ENCODE measurements around the gene TRAF3IP1. TPM values are rescaled to one million over a fixed set of nuclear protein-coding genes. Genes with fewer than 3 reads are reported as not detected.
A peak's percentile ranks its signal among the peaks of the same experiment; 100 is the strongest.

Gene TRAF3IP1
- total and polyA plus RNA-seq, 2 of the 13 experiments (the other 11 are each of a cell fraction or from before 2014, with no cell fraction given), result 4.1 to 12.9 TPM

GRCh38 chr2:238285653-238286082 lies 34.6 kb upstream of the TRAF3IP1 start (continued):
- TF ChIP-seq BCL3 (CRISPR knock-in tag; IDR thresholded peaks at IDR 0.05), result peak; percentile 59; the same call in 1 of the 2 replicates
- TF ChIP-seq MLXIP (CRISPR knock-in tag; IDR thresholded peaks at IDR 0.05; ENCODE audit: borderline replicate concordance), result no peak
- no peak for TF ChIP-seq IKZF1 (IDR thresholded peaks at IDR 0.05)
- no peak for TF ChIP-seq ZNF776 (CRISPR knock-in tag; IDR thresholded peaks at IDR 0.05)
- no peak for TF ChIP-seq SOX6 (IDR thresholded peaks at IDR 0.05)
- peak; percentile 88 for TF ChIP-seq SOX6 (CRISPR knock-in tag; IDR thresholded peaks at IDR 0.05)
- no peak for TF ChIP-seq ZNF788 (CRISPR knock-in tag; IDR thresholded peaks at IDR 0.05; ENCODE audit: borderline replicate concordance)
- no peak for TF ChIP-seq ZNF383 (CRISPR knock-in tag; IDR thresholded peaks at IDR 0.05; ENCODE audit: borderline replicate concordance)
- TF ChIP-seq PREB (CRISPR knock-in tag; IDR thresholded peaks at IDR 0.05), result no peak
- no peak; the same call in 1 of the 2 replicates for TF ChIP-seq ZNF513 (CRISPR knock-in tag; conservative IDR thresholded peaks at IDR 0.05)
- TF ChIP-seq FOXJ3 (CRISPR knock-in tag; IDR thresholded peaks at IDR 0.05; ENCODE audit: borderline replicate concordance), result peak; percentile 97
- TF ChIP-seq SSRP1 (CRISPR knock-in tag; IDR thresholded peaks at IDR 0.05), result no peak
- peak; percentile 60; the same call in 1 of the 2 replicates for TF ChIP-seq KDM5B (CRISPR knock-in tag; IDR thresholded peaks at IDR 0.05; ENCODE audit: borderline replicate concordance)
- TF ChIP-seq MTA1 (CRISPR knock-in tag; IDR thresholded peaks at IDR 0.05; ENCODE audit: borderline replicate concordance), result no peak
- TF ChIP-seq ZFP90 (CRISPR knock-in tag; IDR thresholded peaks at IDR 0.05; ENCODE audit: borderline replicate concordance), result peak; percentile 63; the same call in 1 of the 2 replicates
- TF ChIP-seq ZBTB25 (CRISPR knock-in tag; IDR thresholded peaks at IDR 0.05), result peak; percentile 41
- no peak for TF ChIP-seq ZNF205 (CRISPR knock-in tag; IDR thresholded peaks at IDR 0.05)
- no peak for TF ChIP-seq PHF20 (CRISPR knock-in tag; IDR thresholded peaks at IDR 0.05)
- no peak for TF ChIP-seq ZNF781 (CRISPR knock-in tag; IDR thresholded peaks at IDR 0.05; ENCODE audit: borderline replicate concordance, not compliant biosample characterization)
- no peak for TF ChIP-seq ZFP36 (IDR thresholded peaks at IDR 0.05; ENCODE audit: borderline replicate concordance, low read depth, low read length, partially characterized antibody)
- no peak for TF ChIP-seq ZNF567 (CRISPR knock-in tag; IDR thresholded peaks at IDR 0.05; ENCODE audit: borderline replicate concordance)
- TF ChIP-seq TARDBP (CRISPR knock-in tag; IDR thresholded peaks at IDR 0.05), result peak; percentile 80; the same call in 1 of the 2 replicates
- TF ChIP-seq HHEX (CRISPR knock-in tag; IDR thresholded peaks at IDR 0.05), result no peak
- TF ChIP-seq ZNF30 (CRISPR knock-in tag; IDR thresholded peaks at IDR 0.05), result no peak
